Fibroblast of skin of back (primary cell): ENCODE results near the gene TRPV5. TPM values are rescaled to one million over a fixed set of nuclear protein-coding genes. Genes with fewer than 3 reads are reported as not detected.
"Not testable (repeated sequence)": the region's sequence is repeated elsewhere in the genome, so short reads cannot be mapped to it uniquely, and the experiment has no call there.

ENCODE experiments used
- DNase-seq: peaks from one replicate; pipeline ENCODE4 v3.0.0-alpha.2; 2013
- polyA plus RNA-seq, 2 experiments: library from polyadenylated mRNA; unstranded; fragments of 120-200 nt; gene quantifications; one replicate each; pipeline ENCODE4 v1.2.1, GENCODE V29; 2013; ENCODE audit not compliant: insufficient read length in 2 of 2

TRPV5 gene
- polyA plus RNA-seq (2013, experiment 1 of 2; ENCODE audit: insufficient read length) = not detected
- not detected for polyA plus RNA-seq (2013, experiment 2 of 2; ENCODE audit: insufficient read length)

- DNase-seq = no peak
Observed at GRCh38 chr7:142933624-142934023, at the start of gene TRPV5. Gene TRPV5, minus strand, starts transcription at chr7:142933746. Its CDS starts 287 bp downstream, at chr7:142933459.

GRCh38 chr7:142978402-142978801, 44.9 kb upstream of the TRPV5 start:
- not testable (repeated sequence) for DNase-seq

DNA sequence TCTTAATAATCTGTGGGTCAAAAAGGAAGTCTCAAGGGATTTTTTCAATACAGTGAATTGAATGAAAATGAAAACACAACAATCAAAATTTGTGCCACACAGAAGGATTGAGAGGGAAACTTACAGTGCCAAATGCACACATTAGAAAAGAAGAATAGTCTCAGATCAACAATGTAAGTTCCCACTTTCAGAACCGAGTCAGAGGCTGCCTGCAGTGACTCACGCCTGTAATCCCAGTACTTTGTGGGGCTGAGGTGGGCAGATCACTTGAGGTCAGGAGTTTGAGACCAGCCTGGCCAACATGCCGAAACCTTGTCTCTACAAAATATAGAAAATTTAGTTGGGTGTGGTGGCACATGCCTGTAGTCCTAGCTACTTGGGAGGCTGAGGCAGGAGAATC, 41.1 kb upstream of the TRPV5 start:
- DNase-seq = no peak

- DNase-seq = no peak
Observed at GRCh38 chr7:142969183-142969582, 35.6 kb upstream of the TRPV5 start.

DNA sequence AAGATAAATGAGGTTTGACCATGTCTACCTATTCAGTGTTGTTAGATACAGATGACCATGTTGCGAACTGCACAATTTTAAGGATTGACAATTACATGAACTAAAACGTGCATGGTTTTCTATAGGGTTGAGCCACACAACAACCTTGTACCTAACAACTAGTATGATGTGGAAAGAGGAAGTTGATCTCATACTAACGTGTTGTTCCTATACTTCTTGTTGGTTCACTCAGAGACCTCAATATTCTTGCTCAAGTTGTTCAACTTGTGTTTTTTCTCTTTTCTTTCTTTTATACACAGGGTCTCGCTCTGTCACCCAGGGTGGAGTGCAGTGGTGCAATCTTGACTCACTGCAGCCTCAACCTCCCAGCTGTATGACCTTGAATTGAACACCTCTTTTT, 34.7 kb upstream of the TRPV5 start:
- DNase-seq = no peak

DNA sequence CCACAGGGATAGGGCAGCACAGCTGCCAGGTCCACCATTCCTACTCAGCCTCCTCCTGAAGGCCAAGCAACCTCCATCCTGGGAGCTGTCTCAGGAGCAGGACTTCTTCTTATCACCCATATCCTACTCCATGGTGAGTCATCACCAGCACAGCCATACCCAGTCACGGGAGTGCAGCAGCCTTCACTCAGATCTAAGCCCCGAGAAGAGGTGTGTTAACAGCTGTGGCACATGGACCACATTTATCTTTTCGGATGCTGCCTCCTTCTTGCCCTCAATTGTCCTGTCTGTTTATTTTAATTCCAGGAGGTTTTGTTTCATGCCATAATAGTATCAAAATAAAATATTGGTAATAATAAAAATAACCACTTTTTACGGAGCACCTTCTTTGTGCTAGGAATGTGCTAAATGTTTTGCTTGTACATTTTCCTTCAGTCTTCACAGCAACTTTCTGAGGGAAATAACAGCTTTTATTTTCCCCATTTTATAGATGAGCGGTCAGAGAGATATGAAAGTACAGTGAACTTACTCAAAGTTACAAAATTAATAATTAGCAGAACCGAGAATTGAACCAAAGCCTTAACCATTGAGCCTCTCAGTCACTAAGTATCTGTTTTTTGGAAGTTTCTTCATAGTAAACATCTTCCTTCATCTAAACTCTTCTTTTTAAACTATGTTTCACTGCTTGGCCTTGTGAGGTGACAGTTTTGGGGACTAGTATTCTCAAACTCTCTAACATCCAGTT, 31.1 kb upstream of the TRPV5 start:
- no peak for DNase-seq

DNA sequence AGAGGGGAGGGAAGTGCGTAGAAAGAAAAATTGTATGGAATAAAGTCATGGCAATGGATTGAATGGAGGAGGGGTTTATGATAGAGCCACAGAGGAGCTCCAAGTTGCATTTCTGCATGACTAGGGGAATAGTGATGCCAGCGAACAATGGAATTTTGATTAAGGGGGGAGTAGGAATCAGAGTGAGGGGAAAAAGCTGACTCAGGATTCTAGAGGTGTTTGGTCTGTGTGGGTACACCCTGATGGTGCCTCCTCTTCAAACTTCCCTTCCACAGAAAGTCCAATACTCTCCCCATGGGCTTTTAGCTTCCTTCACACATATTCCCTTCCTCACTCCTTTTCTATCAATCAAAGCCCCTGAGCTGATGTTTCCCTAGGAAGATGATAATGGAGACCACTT, 30.4 kb upstream of the TRPV5 start:
- DNase-seq = no peak

- DNase-seq = no peak
Observed at GRCh38 chr7:142962991-142963390, 29.4 kb upstream of the TRPV5 start.

- no peak for DNase-seq
Observed at GRCh38 chr7:142961973-142962926, 28.7 kb upstream of the TRPV5 start, which contains the start of gene KEL. Gene KEL, minus strand, starts transcription at chr7:142962363. Its CDS starts 157 bp downstream, at chr7:142962206.

- no peak for DNase-seq
Observed at GRCh38 chr7:142961595-142961972, 28.0 kb upstream of the TRPV5 start.

- no peak for DNase-seq
Observed at GRCh38 chr7:142960955-142961512, 27.5 kb upstream of the TRPV5 start.

- no peak for DNase-seq
Observed at GRCh38 chr7:142959202-142959601, 25.7 kb upstream of the TRPV5 start.

DNA sequence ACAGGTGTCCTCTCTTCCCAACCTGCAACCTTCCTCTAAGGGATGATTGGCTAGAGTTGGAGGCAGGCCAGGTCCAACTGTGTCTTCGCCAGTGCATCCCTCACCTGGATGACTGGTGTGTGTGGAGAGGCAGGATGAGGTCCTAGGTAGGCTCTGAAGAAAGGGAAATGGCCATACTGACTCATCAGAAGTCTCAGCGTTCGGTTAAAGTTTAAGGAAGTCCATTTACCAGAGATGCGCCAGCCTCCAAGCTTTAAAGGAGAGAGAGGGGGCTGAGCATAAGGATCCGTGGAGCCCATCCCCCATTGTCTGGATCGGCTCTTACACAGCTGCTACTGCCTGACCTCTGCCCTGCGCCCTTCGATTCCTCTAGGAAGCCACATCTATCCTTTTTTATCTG, 24.2 kb upstream of the TRPV5 start:
- DNase-seq = no peak

DNA sequence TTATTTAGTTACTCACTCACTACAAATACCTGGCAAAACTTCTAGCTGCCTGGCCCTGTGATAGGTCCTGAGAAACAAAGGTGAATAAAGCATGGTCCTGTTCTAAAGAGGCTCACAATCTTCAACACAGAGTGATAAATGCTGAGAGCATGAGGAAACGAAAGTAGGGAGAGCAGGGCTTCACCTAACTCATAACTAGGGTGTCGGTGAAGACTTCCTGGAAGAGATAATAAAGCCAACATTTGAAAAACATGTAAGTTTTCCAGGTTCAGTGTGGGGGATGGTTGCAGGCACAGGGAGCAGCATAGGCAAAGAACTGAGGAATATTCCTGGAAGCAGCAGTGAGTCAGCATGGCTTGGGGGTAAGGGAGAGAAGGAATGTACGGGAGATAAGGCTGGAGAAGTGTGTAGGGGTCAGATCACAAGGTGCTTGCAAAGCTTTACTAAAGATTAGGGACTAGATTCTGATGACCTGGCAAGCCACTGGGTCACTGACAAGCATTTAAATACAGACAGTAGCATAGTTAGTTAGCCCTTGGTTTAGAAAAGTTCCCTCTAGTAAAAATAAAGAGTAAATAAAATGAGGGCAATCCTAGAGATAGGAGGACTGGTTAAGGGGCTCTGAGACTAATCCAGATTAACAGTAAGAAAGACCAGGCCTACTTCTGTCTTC, 23.5 kb upstream of the TRPV5 start:
- DNase-seq = peak; percentile 3

- no peak for DNase-seq
Observed at GRCh38 chr7:142954680-142955268, 21.2 kb upstream of the TRPV5 start.

DNA sequence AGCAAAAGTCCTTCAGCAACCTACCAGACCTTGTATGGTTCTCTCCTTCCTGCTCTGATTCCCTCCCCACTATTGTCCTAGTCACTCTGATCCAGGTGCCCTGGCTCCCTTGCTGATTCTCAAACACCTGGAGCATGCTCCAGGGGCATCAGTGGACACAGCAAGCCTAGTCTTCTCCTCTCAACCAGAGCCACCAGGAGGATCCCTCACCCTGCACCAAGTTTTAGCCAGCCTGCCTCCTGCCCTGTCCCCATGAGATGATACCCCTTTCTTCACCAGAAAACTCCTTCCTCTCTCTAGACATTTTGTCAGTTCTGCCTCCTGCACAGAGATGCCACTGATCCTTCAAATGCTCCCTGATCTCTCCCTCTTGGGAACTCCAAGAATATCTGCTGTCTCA, 16.7 kb upstream of the TRPV5 start:
- no peak for DNase-seq

- DNase-seq = no peak
Observed at GRCh38 chr7:142948603-142949002, 15.1 kb upstream of the TRPV5 start.

- no peak for DNase-seq
Observed at GRCh38 chr7:142945001-142945400, 11.5 kb upstream of the TRPV5 start.

DNA sequence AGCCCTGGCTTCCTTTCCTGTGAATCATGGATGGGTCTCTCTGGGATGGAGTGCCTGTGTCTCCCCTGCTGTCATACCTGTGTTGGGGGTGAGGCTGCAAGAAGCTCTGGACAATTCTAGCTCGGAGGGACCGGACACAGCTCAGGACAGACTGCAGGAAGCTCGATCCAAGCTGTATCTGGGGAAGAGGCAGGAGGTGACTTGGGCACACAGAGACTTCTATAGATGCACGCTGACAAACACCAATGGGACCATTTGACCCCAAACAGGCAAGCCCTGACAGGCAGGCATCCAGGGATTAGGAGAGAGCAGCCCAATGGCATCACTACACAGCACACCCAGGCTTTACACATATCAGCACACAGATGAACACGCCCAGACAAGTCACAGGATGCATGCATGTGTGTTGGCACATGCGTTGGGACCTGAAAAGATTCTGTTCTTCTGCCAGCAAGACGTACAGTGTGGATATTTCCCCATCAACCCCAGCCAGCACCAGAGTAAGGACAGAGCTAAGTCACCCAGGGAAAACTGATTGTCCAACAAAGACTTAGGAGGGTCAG, 10.2 kb upstream of the TRPV5 start:
- DNase-seq = no peak

GRCh38 chr7:142942746-142943145, 9.2 kb upstream of the TRPV5 start:
- DNase-seq = no peak

DNA sequence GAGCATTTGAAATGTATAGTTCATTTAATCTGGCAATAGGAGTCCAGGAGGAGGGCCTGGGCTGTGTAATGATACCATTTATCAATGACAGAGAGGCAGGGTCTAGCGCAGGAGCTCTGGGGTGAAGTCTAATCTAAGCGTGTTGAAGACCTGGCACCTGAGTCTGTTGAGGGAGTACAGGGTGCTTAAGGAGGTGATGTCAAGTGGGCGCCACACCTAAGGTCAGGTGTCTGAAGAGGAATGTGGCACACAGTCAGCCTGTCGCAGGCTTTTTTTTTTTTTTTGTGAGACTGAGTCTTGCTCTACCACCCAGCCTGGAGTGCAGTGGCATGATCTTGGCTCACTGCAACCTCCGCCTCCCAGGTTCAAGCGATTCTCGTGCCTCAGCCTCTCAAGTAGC, 8.0 kb upstream of the TRPV5 start:
- DNase-seq = no peak
